HEK293 (cell line): ENCODE data around the gene TGM5.

Experiments
- CTCF ChIA-PET: fragments of 350-600 bp; formaldehyde crosslinking; extraction: SDS; loops from one replicate; lab custom pipeline; 2021; ENCODE audit warnings: antibody characterized with exemption; lab: Yijun Ruan, JAX
- POLR2A ChIA-PET: fragments of 300-600 bp; formaldehyde crosslinking; extraction: SDS; loops from one replicate; lab custom pipeline; 2020; ENCODE audit warnings: antibody characterized with exemption, inconsistent platforms; lab: Yijun Ruan, JAX
- H3K27ac ChIP-seq: fragments of 200-500 bp; sonication (Bioruptor generic); 2 replicates; pipeline ENCODE4 v1.5.1; 2014; ENCODE audit warnings: low read depth, low read length, control low read depth, inconsistent platforms; ENCODE audit errors: extremely low read depth
- H3K36me3 ChIP-seq, 2 experiments: fragments of 200-500 bp in 1 of 2; sonication (Bioruptor generic) in 1 of 2; 1 replicate in 1 of 2; 2 replicates in 1 of 2; pipeline ENCODE4 v1.5.1; 2014 to 2017; ENCODE audit warnings: inconsistent platforms in 2 of 2, low read length in 2 of 2; ENCODE audit not compliant: control insufficient read depth in 2 of 2, insufficient read depth in 1 of 2
- H3K4me1 ChIP-seq: fragments of 200-500 bp; sonication (Bioruptor generic); 2 replicates; pipeline ENCODE4 v1.5.1; 2014; ENCODE audit warnings: mild to moderate bottlenecking, low read length, inconsistent platforms; ENCODE audit not compliant: control insufficient read depth, insufficient read depth
- H3K4me3 ChIP-seq: 2 replicates; pipeline ENCODE4 v1.5.1; 2011; ENCODE audit warnings: low read depth, mild to moderate bottlenecking, control low read depth, low read length, moderate library complexity
- H3K9me3 ChIP-seq: fragments of 200-500 bp; sonication (Bioruptor generic); 2 replicates; pipeline ENCODE4 v1.5.1; 2014; ENCODE audit warnings: low read depth, low read length, inconsistent platforms; ENCODE audit not compliant: control insufficient read depth, insufficient read depth
- SP2 ChIP-seq: fragments of 450-650 bp; formaldehyde crosslinking; IDR thresholded peaks from 2 replicates; pipeline ENCODE4 v1.5.1; 2016; ENCODE audit warnings: missing biosample characterization, missing genetic modification characterization
- SP3 ChIP-seq: fragments of 450-650 bp; formaldehyde crosslinking; IDR thresholded peaks from 2 replicates; pipeline ENCODE4 v1.5.1; 2016; ENCODE audit warnings: missing biosample characterization, missing genetic modification characterization
- WT1 ChIP-seq: fragments of 450-650 bp; formaldehyde crosslinking; IDR thresholded peaks from 2 replicates; pipeline ENCODE4 v1.5.1; 2016; ENCODE audit warnings: missing biosample characterization, missing genetic modification characterization
- YY1 ChIP-seq: fragments of 450-650 bp; formaldehyde crosslinking; IDR thresholded peaks from 2 replicates; pipeline ENCODE4 v1.5.1; 2018; ENCODE audit warnings: missing biosample characterization, missing genetic modification characterization
- ZBTB1 ChIP-seq: fragments of 450-650 bp; formaldehyde crosslinking; IDR thresholded peaks from 2 replicates; pipeline ENCODE4 v1.5.1; 2016; ENCODE audit warnings: missing biosample characterization, missing genetic modification characterization
- ZFP3 ChIP-seq: fragments of 450-650 bp; formaldehyde crosslinking; IDR thresholded peaks from 2 replicates; pipeline ENCODE4 v1.5.1; 2016; ENCODE audit warnings: low read depth, missing biosample characterization, missing genetic modification characterization
- ZNF169 ChIP-seq: fragments of 450-650 bp; formaldehyde crosslinking; IDR thresholded peaks from 2 replicates; pipeline ENCODE4 v1.5.1; 2016; ENCODE audit warnings: missing biosample characterization, missing genetic modification characterization
- ZNF23 ChIP-seq: fragments of 450-650 bp; formaldehyde crosslinking; IDR thresholded peaks from 2 replicates; pipeline ENCODE4 v1.5.1; 2016; ENCODE audit warnings: missing biosample characterization, missing genetic modification characterization, borderline replicate concordance
- ZNF423 ChIP-seq: fragments of 450-650 bp; formaldehyde crosslinking; IDR thresholded peaks from 2 replicates; pipeline ENCODE4 v1.5.1; 2016; ENCODE audit warnings: missing biosample characterization, missing genetic modification characterization
- ZNF555 ChIP-seq: fragments of 450-650 bp; formaldehyde crosslinking; conservative IDR thresholded peaks from 2 replicates; pipeline ENCODE4 v1.5.1; 2017; ENCODE audit warnings: missing biosample characterization, mild to moderate bottlenecking, missing genetic modification characterization, inconsistent platforms
- ZNF610 ChIP-seq: fragments of 450-650 bp; formaldehyde crosslinking; IDR thresholded peaks from 2 replicates; pipeline ENCODE4 v1.5.1; 2016; ENCODE audit warnings: missing biosample characterization, missing genetic modification characterization, borderline replicate concordance
- ZNF623 ChIP-seq: fragments of 450-650 bp; formaldehyde crosslinking; IDR thresholded peaks from 2 replicates; pipeline ENCODE4 v1.5.1; 2016; ENCODE audit warnings: missing biosample characterization, missing genetic modification characterization
- ZNF670 ChIP-seq: fragments of 450-650 bp; formaldehyde crosslinking; IDR thresholded peaks from 2 replicates; pipeline ENCODE4 v1.5.1; 2016; ENCODE audit warnings: missing biosample characterization, missing genetic modification characterization, low read depth
- ZNF792 ChIP-seq: fragments of 450-650 bp; formaldehyde crosslinking; IDR thresholded peaks from 2 replicates; pipeline ENCODE4 v1.5.1; 2016; ENCODE audit warnings: missing biosample characterization, missing genetic modification characterization
- TF ChIP-seq, protein P1 (sequence below): fragments of 450-650 bp; formaldehyde crosslinking; IDR thresholded peaks from 2 replicates; pipeline ENCODE4 v1.5.1; 2016; ENCODE audit warnings: missing biosample characterization, missing genetic modification characterization
- TF ChIP-seq, protein P2 (sequence below): fragments of 450-650 bp; formaldehyde crosslinking; IDR thresholded peaks from 2 replicates; pipeline ENCODE4 v1.5.1; 2016; ENCODE audit warnings: missing biosample characterization, missing genetic modification characterization
- TF ChIP-seq, protein P3 (sequence below): fragments of 450-650 bp; formaldehyde crosslinking; conservative IDR thresholded peaks from 2 replicates; pipeline ENCODE4 v1.5.1; 2016; ENCODE audit warnings: low read depth, missing biosample characterization, missing genetic modification characterization
- TF ChIP-seq, protein P4 (sequence below): fragments of 450-650 bp; formaldehyde crosslinking; IDR thresholded peaks from 2 replicates; pipeline ENCODE4 v1.5.0; 2017; ENCODE audit warnings: missing biosample characterization, missing genetic modification characterization, borderline replicate concordance
- TF ChIP-seq, protein P5 (sequence below): sonication (generic); formaldehyde crosslinking; IDR thresholded peaks from 2 replicates; pipeline ENCODE4 v1.8.1; 2022; ENCODE audit warnings: mild to moderate bottlenecking, moderate library complexity, missing genetic modification reagents

TGM5 gene

DNA sequence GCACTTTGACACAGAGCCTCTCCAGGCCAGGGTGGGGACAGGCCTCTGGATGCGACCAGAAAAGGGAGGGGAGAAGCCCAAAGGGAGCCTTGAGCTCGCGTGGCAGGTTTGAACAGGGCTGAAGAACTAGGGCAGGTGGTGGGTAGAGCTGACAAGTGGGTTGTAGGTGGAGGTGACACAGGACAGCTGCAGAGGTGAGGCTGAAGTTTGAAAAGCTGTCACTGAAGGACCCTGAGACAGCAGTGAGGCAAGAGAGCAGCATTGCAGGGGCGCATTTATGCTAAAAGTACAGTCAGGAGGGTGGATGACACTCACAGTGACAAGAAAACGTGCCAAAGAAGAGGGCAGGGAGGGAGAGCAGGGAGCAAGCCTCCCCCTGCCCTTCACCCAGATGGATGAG lies 24.1 kb downstream of the TGM5 start:
- no peaks in the 10 kb centered on the region for H3K9me3 ChIP-seq
- ChIA-PET POLR2A (no interaction called here), CTCF (no interaction called here)
- no peak overlapping the region for H3K27ac ChIP-seq
- TF ChIP-seq ZNF623 (tag by site-specific recombination) (no peak), ZNF23 (tag by site-specific recombination) (no peak), ZNF169 (tag by site-specific recombination) (no peak), YY1 (tag by site-specific recombination) (no peak), WT1 (tag by site-specific recombination) (no peak), ZNF423 (tag by site-specific recombination) (no peak), ZNF792 (tag by site-specific recombination) (no peak), ZFP3 (no peak), ZBTB1 (tag by site-specific recombination) (no peak), ZNF555 (no peak), SP3 (no peak)
- no peaks in the 10 kb centered on the region for H3K36me3 ChIP-seq
- no peaks in the 10 kb centered on the region for H3K4me1 ChIP-seq
- no peak overlapping the region for H3K4me3 ChIP-seq

DNA sequence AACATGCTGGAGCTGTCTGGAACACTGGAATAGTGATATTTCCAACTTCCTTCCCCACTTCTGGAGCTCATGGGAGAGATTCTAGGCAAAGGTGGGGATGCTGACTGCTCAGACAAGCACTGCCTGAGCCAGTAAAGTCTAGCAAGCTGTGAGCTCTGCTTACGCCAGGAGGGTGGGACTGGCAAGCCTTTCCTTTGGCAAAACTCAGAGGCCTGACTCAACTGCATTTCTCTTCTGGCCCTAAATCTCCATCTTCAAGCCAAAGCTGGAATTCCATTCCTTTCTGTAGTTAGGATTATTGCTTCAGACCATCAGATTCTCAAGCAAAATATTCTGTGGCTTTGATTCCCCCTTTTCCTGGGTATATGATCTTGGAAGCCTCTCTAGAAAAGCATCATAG lies 25.6 kb downstream of the TGM5 start:
- TF ChIP-seq, protein P1, sequence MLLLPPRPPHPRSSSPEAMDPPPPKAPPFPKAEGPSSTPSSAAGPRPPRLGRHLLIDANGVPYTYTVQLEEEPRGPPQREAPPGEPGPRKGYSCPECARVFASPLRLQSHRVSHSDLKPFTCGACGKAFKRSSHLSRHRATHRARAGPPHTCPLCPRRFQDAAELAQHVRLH (tag by site-specific recombination): no peak
- TF ChIP-seq ZNF670 (tag by site-specific recombination) (no peak), ZNF423 (tag by site-specific recombination) (no peak), SP2 (no peak)
- TF ChIP-seq, protein P2, sequence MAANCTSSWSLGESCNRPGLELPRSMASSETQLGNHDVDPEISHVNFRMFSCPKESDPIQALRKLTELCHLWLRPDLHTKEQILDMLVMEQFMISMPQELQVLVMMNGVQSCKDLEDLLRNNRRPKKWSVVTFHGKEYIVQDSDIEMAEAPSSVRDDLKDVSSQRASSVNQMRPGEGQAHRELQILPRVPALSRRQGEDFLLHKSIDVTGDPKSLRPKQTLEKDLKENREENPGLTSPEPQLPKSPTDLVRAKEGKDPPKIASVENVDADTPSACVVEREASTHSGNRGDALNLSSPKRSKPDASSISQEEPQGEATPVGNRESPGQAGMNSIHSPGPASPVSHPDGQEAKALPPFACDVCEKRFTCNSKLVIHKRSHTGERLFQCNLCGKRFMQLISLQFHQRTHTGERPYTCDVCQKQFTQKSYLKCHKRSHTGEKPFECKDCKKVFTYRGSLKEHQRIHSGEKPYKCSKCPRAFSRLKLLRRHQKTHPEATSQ: no peak
- TF ChIP-seq, protein P3, sequence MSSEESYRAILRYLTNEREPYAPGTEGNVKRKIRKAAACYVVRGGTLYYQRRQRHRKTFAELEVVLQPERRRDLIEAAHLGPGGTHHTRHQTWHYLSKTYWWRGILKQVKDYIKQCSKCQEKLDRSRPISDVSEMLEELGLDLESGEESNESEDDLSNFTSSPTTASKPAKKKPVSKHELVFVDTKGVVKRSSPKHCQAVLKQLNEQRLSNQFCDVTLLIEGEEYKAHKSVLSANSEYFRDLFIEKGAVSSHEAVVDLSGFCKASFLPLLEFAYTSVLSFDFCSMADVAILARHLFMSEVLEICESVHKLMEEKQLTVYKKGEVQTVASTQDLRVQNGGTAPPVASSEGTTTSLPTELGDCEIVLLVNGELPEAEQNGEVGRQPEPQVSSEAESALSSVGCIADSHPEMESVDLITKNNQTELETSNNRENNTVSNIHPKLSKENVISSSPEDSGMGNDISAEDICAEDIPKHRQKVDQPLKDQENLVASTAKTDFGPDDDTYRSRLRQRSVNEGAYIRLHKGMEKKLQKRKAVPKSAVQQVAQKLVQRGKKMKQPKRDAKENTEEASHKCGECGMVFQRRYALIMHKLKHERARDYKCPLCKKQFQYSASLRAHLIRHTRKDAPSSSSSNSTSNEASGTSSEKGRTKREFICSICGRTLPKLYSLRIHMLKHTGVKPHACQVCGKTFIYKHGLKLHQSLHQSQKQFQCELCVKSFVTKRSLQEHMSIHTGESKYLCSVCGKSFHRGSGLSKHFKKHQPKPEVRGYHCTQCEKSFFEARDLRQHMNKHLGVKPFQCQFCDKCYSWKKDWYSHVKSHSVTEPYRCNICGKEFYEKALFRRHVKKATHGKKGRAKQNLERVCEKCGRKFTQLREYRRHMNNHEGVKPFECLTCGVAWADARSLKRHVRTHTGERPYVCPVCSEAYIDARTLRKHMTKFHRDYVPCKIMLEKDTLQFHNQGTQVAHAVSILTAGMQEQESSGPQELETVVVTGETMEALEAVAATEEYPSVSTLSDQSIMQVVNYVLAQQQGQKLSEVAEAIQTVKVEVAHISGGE (tag by site-specific recombination): no peak
- CTCF ChIA-PET: interaction anchor here (0.6 to 1.9 kb wide), 5 partner anchors 11 to 159 kb away, joined by 3 to 5 read pairs (median 3); no protein-coding TSS in a partner anchor
- POLR2A ChIA-PET: no interaction called here
- Histone ChIP-seq H3K4me1 (no peaks in the 10 kb centered on the region), H3K27ac (no peak overlapping the region), H3K4me3 (no peak overlapping the region), H3K9me3 (no peaks in the 10 kb centered on the region), H3K36me3 (no peaks in the 10 kb centered on the region)

DNA sequence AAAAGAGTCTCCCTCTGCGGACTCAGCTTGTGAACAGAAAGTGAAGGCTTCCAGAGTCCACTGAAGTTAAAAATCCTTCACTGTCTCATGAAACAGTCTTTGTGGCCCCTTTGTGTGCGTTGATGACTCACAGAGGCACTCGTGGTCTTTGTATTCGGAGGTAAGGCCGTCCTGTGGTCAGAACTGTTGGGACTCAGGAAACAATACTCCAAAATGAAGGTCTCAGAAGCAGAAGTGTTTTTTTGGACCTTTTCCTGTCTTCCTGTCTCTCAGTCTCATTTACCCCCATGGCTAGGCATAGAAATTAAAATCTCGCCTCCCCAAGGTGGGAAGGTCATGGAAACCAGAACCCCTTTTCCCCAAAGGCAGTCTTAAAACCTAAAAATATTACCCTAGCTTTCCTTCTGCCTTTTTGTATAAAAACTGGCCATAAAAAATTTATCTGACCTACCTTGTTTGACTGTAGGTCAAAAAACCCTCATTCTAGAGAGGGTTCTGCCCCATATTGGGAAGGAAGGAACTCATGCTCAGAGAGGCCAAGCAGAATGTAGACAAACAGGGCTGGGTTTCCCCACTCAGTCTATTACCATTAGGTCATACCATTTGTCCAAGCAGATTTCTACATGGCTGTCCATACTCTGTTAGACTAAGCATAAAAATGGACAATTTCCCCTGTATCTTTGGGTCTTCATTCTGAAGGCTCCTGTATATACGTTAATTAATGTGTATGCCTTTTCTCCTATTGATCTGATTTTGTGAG lies 26.8 kb downstream of the TGM5 start:
- H3K36me3 ChIP-seq: no peaks in the 10 kb centered on the region
- H3K4me3 ChIP-seq: no peak overlapping the region
- H3K4me1 ChIP-seq: no peaks in the 10 kb centered on the region
- POLR2A ChIA-PET: no interaction called here
- no peak overlapping the region for H3K27ac ChIP-seq
- H3K9me3 ChIP-seq: no peaks in the 10 kb centered on the region
- CTCF ChIA-PET: no interaction called here
- no peak for TF ChIP-seq ZNF610
- TF ChIP-seq, protein P4, sequence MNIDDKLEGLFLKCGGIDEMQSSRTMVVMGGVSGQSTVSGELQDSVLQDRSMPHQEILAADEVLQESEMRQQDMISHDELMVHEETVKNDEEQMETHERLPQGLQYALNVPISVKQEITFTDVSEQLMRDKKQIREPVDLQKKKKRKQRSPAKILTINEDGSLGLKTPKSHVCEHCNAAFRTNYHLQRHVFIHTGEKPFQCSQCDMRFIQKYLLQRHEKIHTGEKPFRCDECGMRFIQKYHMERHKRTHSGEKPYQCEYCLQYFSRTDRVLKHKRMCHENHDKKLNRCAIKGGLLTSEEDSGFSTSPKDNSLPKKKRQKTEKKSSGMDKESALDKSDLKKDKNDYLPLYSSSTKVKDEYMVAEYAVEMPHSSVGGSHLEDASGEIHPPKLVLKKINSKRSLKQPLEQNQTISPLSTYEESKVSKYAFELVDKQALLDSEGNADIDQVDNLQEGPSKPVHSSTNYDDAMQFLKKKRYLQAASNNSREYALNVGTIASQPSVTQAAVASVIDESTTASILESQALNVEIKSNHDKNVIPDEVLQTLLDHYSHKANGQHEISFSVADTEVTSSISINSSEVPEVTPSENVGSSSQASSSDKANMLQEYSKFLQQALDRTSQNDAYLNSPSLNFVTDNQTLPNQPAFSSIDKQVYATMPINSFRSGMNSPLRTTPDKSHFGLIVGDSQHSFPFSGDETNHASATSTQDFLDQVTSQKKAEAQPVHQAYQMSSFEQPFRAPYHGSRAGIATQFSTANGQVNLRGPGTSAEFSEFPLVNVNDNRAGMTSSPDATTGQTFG (tag by site-specific recombination): no peak
- TF ChIP-seq, protein P5, sequence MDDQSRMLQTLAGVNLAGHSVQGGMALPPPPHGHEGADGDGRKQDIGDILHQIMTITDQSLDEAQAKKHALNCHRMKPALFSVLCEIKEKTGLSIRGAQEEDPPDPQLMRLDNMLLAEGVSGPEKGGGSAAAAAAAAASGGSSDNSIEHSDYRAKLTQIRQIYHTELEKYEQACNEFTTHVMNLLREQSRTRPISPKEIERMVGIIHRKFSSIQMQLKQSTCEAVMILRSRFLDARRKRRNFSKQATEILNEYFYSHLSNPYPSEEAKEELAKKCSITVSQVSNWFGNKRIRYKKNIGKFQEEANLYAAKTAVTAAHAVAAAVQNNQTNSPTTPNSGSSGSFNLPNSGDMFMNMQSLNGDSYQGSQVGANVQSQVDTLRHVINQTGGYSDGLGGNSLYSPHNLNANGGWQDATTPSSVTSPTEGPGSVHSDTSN (CRISPR knock-in tag): no peak
